Measurements from ENCODE around the gene SIRPB1. TPM values are rescaled to one million over a fixed set of nuclear protein-coding genes. Genes with fewer than 3 reads are reported as not detected.

SIRPB1 gene
- total RNA-seq, 6 experiments from 2014 or later = 0.73 to 5.1 (median 3.9) TPM

DNA sequence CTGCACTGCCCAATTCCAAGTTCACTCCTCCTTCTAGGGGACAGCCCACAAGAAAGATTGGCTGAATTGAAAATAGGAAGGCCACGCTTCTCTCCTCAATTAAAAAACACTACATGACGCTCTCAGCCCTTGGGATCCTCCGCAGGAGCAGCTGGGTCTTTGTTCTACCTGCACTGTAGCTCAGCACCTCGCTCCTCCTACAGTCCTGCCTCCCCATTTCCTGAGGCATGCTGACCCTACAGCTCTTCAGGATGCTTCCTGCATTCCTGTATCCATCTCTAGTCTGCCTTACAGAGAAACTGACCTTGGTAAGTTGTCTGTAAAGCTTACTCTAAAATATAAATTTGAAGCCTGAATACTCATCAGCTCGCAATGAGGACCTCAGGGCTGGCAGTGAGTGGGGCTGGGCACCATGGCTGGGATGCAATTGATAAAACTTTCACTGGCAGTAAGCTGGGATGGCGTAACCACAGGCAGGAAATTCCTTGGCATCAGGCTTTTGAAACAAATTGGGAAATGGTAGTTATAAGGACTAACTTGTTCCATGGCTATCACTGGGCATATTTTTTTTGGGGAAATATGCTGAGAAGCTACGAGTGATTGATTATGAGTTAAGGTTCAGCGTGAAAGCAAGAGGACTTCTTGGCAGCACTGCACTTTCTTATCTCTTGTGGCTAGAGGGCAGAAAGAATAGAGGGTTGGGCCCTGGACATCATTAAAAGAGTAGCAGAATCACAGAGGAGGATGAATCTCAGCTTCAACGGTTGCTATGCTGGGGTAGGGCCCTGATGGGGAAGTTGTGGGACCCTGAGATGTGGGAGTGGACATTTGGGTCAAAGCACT is 11.7 kb upstream of the SIRPB1 start:
- no peak overlapping the region for H3K4me3 ChIP-seq
- WGBS (ENCODE audit: insufficient coverage, low coverage, low lambda C conversion rate, missing lambda C conversion rate) = 27% methylated on average over 7 of the region's 9 CpGs
- ATAC-seq (peak in 1 of 4 donors; percentile 34), DNase-seq (no peak)
- no peaks in the 10 kb centered on the region for H3K36me3 ChIP-seq
- H3K4me1 ChIP-seq = no peaks in the 10 kb centered on the region
- no peaks in the 10 kb centered on the region for H3K9me3 ChIP-seq
- intact Hi-C loops (cut with DNase I) = no loop called here
- no peak overlapping the region for H3K27ac ChIP-seq
- no peaks in the 10 kb centered on the region for H3K27me3 ChIP-seq
- TF ChIP-seq POLR2A (IDR thresholded peaks at IDR 0.05) = no peak
- TF ChIP-seq, protein P1, sequence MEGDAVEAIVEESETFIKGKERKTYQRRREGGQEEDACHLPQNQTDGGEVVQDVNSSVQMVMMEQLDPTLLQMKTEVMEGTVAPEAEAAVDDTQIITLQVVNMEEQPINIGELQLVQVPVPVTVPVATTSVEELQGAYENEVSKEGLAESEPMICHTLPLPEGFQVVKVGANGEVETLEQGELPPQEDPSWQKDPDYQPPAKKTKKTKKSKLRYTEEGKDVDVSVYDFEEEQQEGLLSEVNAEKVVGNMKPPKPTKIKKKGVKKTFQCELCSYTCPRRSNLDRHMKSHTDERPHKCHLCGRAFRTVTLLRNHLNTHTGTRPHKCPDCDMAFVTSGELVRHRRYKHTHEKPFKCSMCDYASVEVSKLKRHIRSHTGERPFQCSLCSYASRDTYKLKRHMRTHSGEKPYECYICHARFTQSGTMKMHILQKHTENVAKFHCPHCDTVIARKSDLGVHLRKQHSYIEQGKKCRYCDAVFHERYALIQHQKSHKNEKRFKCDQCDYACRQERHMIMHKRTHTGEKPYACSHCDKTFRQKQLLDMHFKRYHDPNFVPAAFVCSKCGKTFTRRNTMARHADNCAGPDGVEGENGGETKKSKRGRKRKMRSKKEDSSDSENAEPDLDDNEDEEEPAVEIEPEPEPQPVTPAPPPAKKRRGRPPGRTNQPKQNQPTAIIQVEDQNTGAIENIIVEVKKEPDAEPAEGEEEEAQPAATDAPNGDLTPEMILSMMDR (IDR thresholded peaks at IDR 0.05) = no peak

DNA sequence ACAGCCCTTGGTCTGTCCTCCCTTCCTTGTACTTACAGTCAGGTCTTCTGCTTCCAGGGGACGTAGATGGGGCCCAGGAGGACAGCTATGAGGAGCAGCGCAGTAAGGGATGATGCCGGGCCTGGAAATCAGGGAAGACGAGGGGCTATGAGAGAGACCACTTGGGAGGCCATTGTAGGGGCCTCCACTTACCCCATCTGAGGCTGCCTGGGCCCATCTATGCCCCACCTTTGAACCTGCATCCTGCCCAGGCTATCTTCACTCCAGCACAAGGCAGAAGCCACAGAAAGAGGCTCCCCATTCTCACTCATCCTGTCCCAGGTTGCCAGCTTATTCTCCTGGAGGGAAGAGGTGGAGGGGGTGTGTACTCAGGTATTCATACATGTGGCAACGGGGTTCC is 10.4 kb upstream of the SIRPB1 start:
- peak in 1 of 4 donors; percentile 18 for ATAC-seq
- TF ChIP-seq POLR2A (IDR thresholded peaks at IDR 0.05) = no peak
- TF ChIP-seq, protein P1 (IDR thresholded peaks at IDR 0.05) = no peak
- Histone ChIP-seq H3K36me3 (no peaks in the 10 kb centered on the region), H3K27me3 (no peaks in the 10 kb centered on the region), H3K27ac (no peak overlapping the region), H3K4me3 (no peak overlapping the region), H3K9me3 (no peaks in the 10 kb centered on the region), H3K4me1 (no peaks in the 10 kb centered on the region)
- intact Hi-C loops (cut with DNase I) = no loop called here
- WGBS (ENCODE audit: insufficient coverage, low coverage, low lambda C conversion rate, missing lambda C conversion rate) = 40% methylated on average over 1 of the region's 5 CpGs
- no peak for DNase-seq

DNA sequence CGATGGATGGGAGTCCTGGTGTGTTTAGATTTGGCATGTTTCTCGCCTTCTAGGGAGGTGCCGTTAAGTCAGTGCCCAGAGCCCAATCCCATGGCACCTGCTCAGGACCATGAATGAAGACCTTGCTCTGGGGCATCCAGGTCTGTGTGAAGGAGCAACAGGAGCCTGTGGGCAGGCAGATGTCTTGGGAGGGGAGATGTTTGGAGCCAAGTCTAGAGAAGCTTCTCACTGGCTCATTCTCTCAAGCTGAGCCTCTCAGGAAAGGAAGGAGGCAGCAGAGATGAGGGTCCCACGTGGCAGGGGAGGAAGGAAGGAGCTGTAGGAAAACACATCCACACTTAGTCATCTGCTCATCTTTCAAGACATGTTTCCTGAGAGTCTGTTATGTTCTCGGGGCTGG is 9.5 kb upstream of the SIRPB1 start:
- no peak overlapping the region for H3K4me3 ChIP-seq
- TF ChIP-seq, protein P1 (IDR thresholded peaks at IDR 0.05) = no peak
- TF ChIP-seq POLR2A (IDR thresholded peaks at IDR 0.05) = no peak
- intact Hi-C loops (cut with DNase I) = no loop called here
- no peaks in the 10 kb centered on the region for H3K9me3 ChIP-seq
- H3K27ac ChIP-seq = no peak overlapping the region
- H3K4me1 ChIP-seq = no peaks in the 10 kb centered on the region
- no peaks in the 10 kb centered on the region for H3K36me3 ChIP-seq
- H3K27me3 ChIP-seq = no peaks in the 10 kb centered on the region
- WGBS (ENCODE audit: insufficient coverage, low coverage, low lambda C conversion rate, missing lambda C conversion rate) = 13% methylated on average over 1 of the region's 5 CpGs
- ATAC-seq = no peak
- DNase-seq = no peak

DNA sequence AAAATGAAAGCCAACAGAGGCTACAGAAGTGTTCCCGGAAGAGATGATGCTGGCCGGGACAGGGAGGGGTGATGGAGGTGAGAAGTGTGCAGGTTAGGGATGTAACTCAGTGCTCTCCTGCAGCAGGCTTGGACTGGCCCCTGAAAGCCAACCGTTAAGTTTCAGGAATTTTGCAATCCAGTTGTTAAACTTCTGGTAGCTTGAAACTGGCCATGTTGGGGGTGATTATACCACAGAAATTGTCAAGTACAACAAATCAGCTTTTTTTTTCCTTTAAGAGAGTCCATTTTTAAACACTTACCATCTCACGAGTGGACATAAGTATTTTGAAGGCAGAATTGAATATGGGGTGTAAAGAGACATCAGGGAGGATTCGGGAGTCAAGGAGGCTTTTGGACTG is 8.8 kb upstream of the SIRPB1 start:
- no peak for TF ChIP-seq POLR2A (IDR thresholded peaks at IDR 0.05)
- TF ChIP-seq, protein P1 (IDR thresholded peaks at IDR 0.05) = no peak
- intact Hi-C loops (cut with DNase I) = no loop called here
- H3K36me3 ChIP-seq = no peaks in the 10 kb centered on the region
- H3K9me3 ChIP-seq = no peaks in the 10 kb centered on the region
- ATAC-seq = no peak
- no peak for DNase-seq
- no peak overlapping the region for H3K4me3 ChIP-seq
- H3K27me3 ChIP-seq = no peaks in the 10 kb centered on the region
- no peaks in the 10 kb centered on the region for H3K4me1 ChIP-seq
- WGBS (ENCODE audit: insufficient coverage, low coverage, low lambda C conversion rate, missing lambda C conversion rate) = 48% methylated on average over 5 of the region's 5 CpGs
- H3K27ac ChIP-seq = no peak overlapping the region
